K562 (cell line): ENCODE results near the gene AGO3. TPM values are rescaled to one million over a fixed set of nuclear protein-coding genes. Genes with fewer than 3 reads are reported as not detected.

Experiments used
- ATAC-seq: fragments of 200-7000 bp; cut with Tn5 transposase; 3 replicates; pipeline ENCODE4 v1.9.1; 2020; ENCODE audit warnings: moderate library complexity
- BruUV-seq: library from RNA; stranded (reverse); fragments of 400-500 nt; replicated peaks from 2 replicates; lab custom pipeline; 2021; lab: Mats Ljungman, UMichigan
- CTCF ChIA-PET: fragments of 300-600 bp; formaldehyde crosslinking; extraction: SDS; loops from one replicate; lab custom pipeline; 2021; ENCODE audit warnings: low intra/inter-chr PET ratio; lab: Yijun Ruan, JAX
- POLR2A ChIA-PET: fragments of 300-600, 350-650 bp; sonication (Branson Sonifier 250); formaldehyde crosslinking; extraction: SDS; loops from one replicate; lab custom pipeline; 2021; ENCODE audit warnings: antibody characterized with exemption, inconsistent platforms; lab: Yijun Ruan, JAX
- DNase-seq, 4 experiments: peaks; one replicate each; pipeline versions ENCODE4 v3.0.0 to v3.0.0-alpha.2; 2011 to 2018; ENCODE audit warnings: low spot score in 3 of 4, mixed read lengths in 3 of 4; ENCODE audit errors: extremely low read depth in 1 of 4
- FAIRE-seq: peaks from 2 replicates; lab custom pipeline; 2011; peaks lifted over from hg19 to GRCh38; lab: Jason Lieb, UNC
- H2AFZ ChIP-seq: 2 replicates; pipeline ENCODE4 v1.6.0; 2011; ENCODE audit warnings: low read depth, low read length, control low read depth, inconsistent platforms
- H3K27ac ChIP-seq: fragments of 200-600 bp; 3 replicates; pipeline ENCODE4 v1.8.0; 2011; ENCODE audit warnings: low read depth, mild to moderate bottlenecking, control low read depth, inconsistent platforms, low read length, moderate library complexity, mixed read lengths; ENCODE audit errors: extremely low read depth
- H3K27me3 ChIP-seq, 2 experiments: fragments of 300-600 bp in 1 of 2; 2 replicates in 1 of 2; 3 replicates in 1 of 2; pipeline versions ENCODE4 v1.6.0 to v1.8.0; 2011; ENCODE audit warnings: inconsistent platforms in 2 of 2, low read length in 2 of 2, mild to moderate bottlenecking in 1 of 2, mixed read lengths in 1 of 2, moderate library complexity in 1 of 2; ENCODE audit not compliant: control insufficient read depth in 2 of 2, insufficient read depth in 2 of 2
- H3K36me3 ChIP-seq: fragments of 300-600 bp; 3 replicates; pipeline ENCODE4 v1.8.0; 2011; ENCODE audit warnings: mild to moderate bottlenecking, low read length, inconsistent platforms; ENCODE audit not compliant: control insufficient read depth, insufficient read depth
- H3K4me1 ChIP-seq, 2 experiments: fragments of 200-600 bp in 1 of 2; replicated peaks in 1 of 2; 2 replicates in 1 of 2; 3 replicates in 1 of 2; pipeline versions ENCODE4 v1.5.1 to v1.8.0; 2011; ENCODE audit warnings: inconsistent platforms in 2 of 2, low read length in 2 of 2, mild to moderate bottlenecking in 1 of 2, mixed read lengths in 1 of 2, moderate library complexity in 1 of 2; ENCODE audit not compliant: control insufficient read depth in 2 of 2, insufficient read depth in 2 of 2
- H3K4me2 ChIP-seq: 2 replicates; pipeline ENCODE4 v1.6.1; 2011; ENCODE audit warnings: low read length, control low read depth, inconsistent platforms, mixed read lengths; ENCODE audit not compliant: insufficient read depth
- H3K4me3 ChIP-seq: fragments of 200-600 bp; sonication (generic), shearing (Covaris generic); 2 replicates; pipeline ENCODE4 v1.5.1; 2016; ENCODE audit warnings: control low read depth, inconsistent platforms
- H3K79me2 ChIP-seq: fragments of 200-600 bp; 3 replicates; pipeline ENCODE4 v1.8.0; 2011; ENCODE audit warnings: low read length, inconsistent platforms; ENCODE audit not compliant: control insufficient read depth, insufficient read depth
- H3K9ac ChIP-seq, 2 experiments: 2 replicates each; pipeline versions ENCODE4 v1.6.0 to v1.6.1; 2011; ENCODE audit warnings: low read depth in 2 of 2, low read length in 2 of 2, control low read depth in 1 of 2, inconsistent platforms in 1 of 2, mild to moderate bottlenecking in 1 of 2, mixed read lengths in 1 of 2; ENCODE audit not compliant: insufficient read depth in 1 of 2
- H3K9me1 ChIP-seq: one replicate; pipeline ENCODE4 v1.6.0; 2011; ENCODE audit warnings: inconsistent platforms, mild to moderate bottlenecking, low read length, moderate library complexity; ENCODE audit not compliant: control insufficient read depth, insufficient read depth
- H3K9me3 ChIP-seq: replicated peaks from 2 replicates; pipeline ENCODE4 v1.5.1; 2011; ENCODE audit warnings: low read depth, low read length, inconsistent platforms; ENCODE audit not compliant: control insufficient read depth, insufficient read depth
- H4K20me1 ChIP-seq: replicated peaks from 2 replicates; pipeline ENCODE4 v1.6.1; 2011; ENCODE audit warnings: low read length, inconsistent platforms, mixed read lengths; ENCODE audit not compliant: control insufficient read depth, insufficient read depth
- CBX5 ChIP-seq: IDR thresholded peaks from 2 replicates; pipeline ENCODE4 v1.6.1; 2014; ENCODE audit warnings: low read depth, borderline replicate concordance
- HDGF ChIP-seq: fragments of 450-650 bp; IDR thresholded peaks from 2 replicates; pipeline ENCODE4 v1.6.1; 2016
- HOXB6 ChIP-seq: fragments of 250-450 bp; sonication (Bioruptor Pico); IDR thresholded peaks from 2 replicates; pipeline ENCODE4 v1.5.1; 2022; ENCODE audit warnings: mild to moderate bottlenecking, borderline replicate concordance
- MAFK ChIP-seq: IDR thresholded peaks from 2 replicates; pipeline ENCODE4 v1.6.1; 2011; ENCODE audit warnings: low read length, improper control_type of control experiment
- MYBL2 ChIP-seq, 2 experiments: fragments of 450-650 bp in 1 of 2; sonication (generic) in 1 of 2; formaldehyde crosslinking in 1 of 2; IDR thresholded peaks; 2 replicates each; pipeline versions ENCODE4 v1.6.1 to v1.8.1; 2017 to 2022; ENCODE audit warnings: borderline replicate concordance in 1 of 2, inconsistent platforms in 1 of 2, low read depth in 1 of 2, mild to moderate bottlenecking in 1 of 2, missing genetic modification reagents in 1 of 2, moderate library complexity in 1 of 2
- POLR3G ChIP-seq: IDR thresholded peaks from 2 replicates; pipeline ENCODE4 v1.6.1; 2011; ENCODE audit not compliant: insufficient read length, insufficient replicate concordance; ENCODE audit errors: extremely low read depth
- SMAD3 ChIP-seq: fragments of 450-650 bp; formaldehyde crosslinking; conservative IDR thresholded peaks from 2 replicates; pipeline ENCODE4 v1.4.0; 2020; ENCODE audit warnings: mild to moderate bottlenecking
- TFAM ChIP-seq: fragments of 250-450 bp; sonication (Bioruptor Pico); conservative IDR thresholded peaks from 2 replicates; pipeline ENCODE4 v1.5.0; 2021; ENCODE audit warnings: mild to moderate bottlenecking, moderate library complexity
- ZNF668 ChIP-seq: fragments of 250-450 bp; sonication (Bioruptor Pico); IDR thresholded peaks from 2 replicates; pipeline ENCODE4 v1.8.0; 2022; ENCODE audit warnings: mild to moderate bottlenecking, inconsistent platforms
- WGBS: fragments of 100-300 bp; shearing (Covaris generic); methylation state at CpG from one replicate; pipeline ENCODE4 v1.1.6; 2016; ENCODE audit warnings: low coverage, mixed read lengths; ENCODE audit not compliant: insufficient coverage; ENCODE audit errors: missing lambda C conversion rate; 5-methylcytosine and 5-hydroxymethylcytosine counted together
- in situ Hi-C: fragments of 300-500 bp; cut with MboI; formaldehyde crosslinking; loops from 4 replicates; pipeline ENCODE4 v1.15.0; 2018; ENCODE audit warnings: inconsistent platforms, mixed read lengths
- intact Hi-C: fragments of 100-400 bp; cut with micrococcal nuclease; formaldehyde crosslinking; loops from 2 replicates; pipeline ENCODE4 v1.14.2; 2022
- polyA plus RNA-seq, 8 experiments: library from polyadenylated mRNA; depleted of rRNA in 4 of 8; stranded (reverse) in 5 of 8; unstranded in 3 of 8; fragments of >200 nt; fragmentation: Nextera tagmentation in 2 of 8; fragmentation: Illumina TruSeq in 1 of 8; extraction: Ambion mirVana in 2 of 8; extraction: Trizol in 1 of 8; gene quantifications; 2 replicates each; pipeline versions ENCODE4 v1.2.1 to v1.2.3, GENCODE V29; 2011 to 2014; ENCODE audit warnings: inconsistent platforms in 1 of 8, missing spikeins in 1 of 8
- total RNA-seq, 7 experiments: library from RNA; depleted of rRNA in 6 of 7; stranded (reverse); fragments of >200 nt in 6 of 7; fragmentation: Illumina TruSeq in 2 of 7; extraction: Trizol in 2 of 7; gene quantifications; 2 replicates each; pipeline versions ENCODE4 v1.2.1 to v1.2.3, GENCODE V29; 2011 to 2021; ENCODE audit warnings: low replicate concordance in 1 of 7
- TF ChIP-seq, protein P1 (sequence below): sonication (generic); formaldehyde crosslinking; IDR thresholded peaks from 2 replicates; pipeline ENCODE4 v1.8.1; 2023; ENCODE audit warnings: mild to moderate bottlenecking, missing genetic modification reagents
- TF ChIP-seq, protein P2 (sequence below): sonication (generic); formaldehyde crosslinking; IDR thresholded peaks from 2 replicates; pipeline ENCODE4 v1.8.0; 2022; ENCODE audit warnings: mild to moderate bottlenecking, low read depth, missing genetic modification reagents
- TF ChIP-seq, protein P3 (sequence below): IDR thresholded peaks from 2 replicates; pipeline ENCODE4 v1.6.1; 2014; ENCODE audit warnings: antibody characterized with exemption
- TF ChIP-seq, protein P4 (sequence below): fragments of 250-450 bp; sonication (Bioruptor Pico); IDR thresholded peaks from 2 replicates; pipeline ENCODE4 v1.4.0; 2020; ENCODE audit warnings: mild to moderate bottlenecking, moderate library complexity
- TF ChIP-seq, protein P5 (sequence below): sonication (generic); formaldehyde crosslinking; IDR thresholded peaks from 2 replicates; pipeline ENCODE4 v1.8.1; 2022; ENCODE audit warnings: missing genetic modification reagents

Gene AGO3
- total and polyA plus RNA-seq, 9 of the 15 experiments (the other 6 are each of a cell fraction or from before 2014, with no cell fraction given) = 4.5 to 41.5 (median 22.7) TPM

DNA sequence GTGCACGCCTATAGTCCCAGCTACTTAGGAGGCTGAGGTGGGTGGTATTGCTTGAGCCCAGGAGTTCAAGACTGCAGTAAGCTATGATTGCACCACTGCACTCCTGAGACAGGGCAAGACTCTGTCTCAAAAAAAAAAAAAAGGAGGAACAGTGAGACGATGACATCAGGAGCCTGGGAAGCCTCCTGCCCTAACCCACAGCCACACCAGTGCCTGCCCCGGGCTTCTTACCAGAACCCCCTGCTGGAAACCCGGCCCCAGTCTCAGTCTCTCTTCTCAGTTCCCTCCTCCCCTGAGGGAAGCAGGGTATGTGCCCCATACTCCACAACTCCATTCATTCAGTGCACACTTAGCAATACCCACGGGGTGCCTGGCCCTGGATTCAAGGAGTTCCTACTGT, 185.0 kb downstream of the AGO3 start:
- Histone ChIP-seq H3K4me2 (no peak overlapping the region), H3K9me3 (no peaks in the 10 kb centered on the region), H3K9me1 (no peaks in the 10 kb centered on the region), H2AFZ (no peak overlapping the region), H4K20me1 (no peaks in the 10 kb centered on the region; the same call in none of the 2 replicates), H3K79me2 (no peaks in the 10 kb centered on the region), H3K4me3 (no peak overlapping the region), H3K4me1 (peaks cover 0 to 24% of the 10 kb centered on the region in 2 experiments; a peak in 3 of 5 replicates), H3K27ac (no peak overlapping the region), H3K36me3 (no peaks in the 10 kb centered on the region), H3K27me3 (no peaks in the 10 kb centered on the region), H3K9ac (no peak overlapping the region; a peak in 1 of 4 replicates)
- no peak for FAIRE-seq
- POLR2A ChIA-PET = interaction anchor here (0.8 to 1.4 kb wide), 3 partner anchors 11 to 108 kb away, joined by 3 to 5 read pairs (median 4); partner anchors contain the start of gene THRAP3
- in situ Hi-C loops = no loop called here
- intact Hi-C loops = no loop called here
- CTCF ChIA-PET = no interaction called here
- no TSS peak for BruUV-seq
- no peak for DNase-seq
- ATAC-seq = no peak
- WGBS = 34% methylated on average over 5 of the region's 5 CpGs
- TF ChIP-seq, protein P1, sequence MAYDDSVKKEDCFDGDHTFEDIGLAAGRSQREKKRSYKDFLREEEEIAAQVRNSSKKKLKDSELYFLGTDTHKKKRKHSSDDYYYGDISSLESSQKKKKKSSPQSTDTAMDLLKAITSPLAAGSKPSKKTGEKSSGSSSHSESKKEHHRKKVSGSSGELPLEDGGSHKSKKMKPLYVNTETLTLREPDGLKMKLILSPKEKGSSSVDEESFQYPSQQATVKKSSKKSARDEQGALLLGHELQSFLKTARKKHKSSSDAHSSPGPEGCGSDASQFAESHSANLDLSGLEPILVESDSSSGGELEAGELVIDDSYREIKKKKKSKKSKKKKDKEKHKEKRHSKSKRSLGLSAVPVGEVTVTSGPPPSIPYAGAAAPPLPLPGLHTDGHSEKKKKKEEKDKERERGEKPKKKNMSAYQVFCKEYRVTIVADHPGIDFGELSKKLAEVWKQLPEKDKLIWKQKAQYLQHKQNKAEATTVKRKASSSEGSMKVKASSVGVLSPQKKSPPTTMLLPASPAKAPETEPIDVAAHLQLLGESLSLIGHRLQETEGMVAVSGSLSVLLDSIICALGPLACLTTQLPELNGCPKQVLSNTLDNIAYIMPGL (CRISPR knock-in tag) = no peak
- TF ChIP-seq MYBL2 (IDR thresholded peaks at IDR 0.05; ENCODE audit: low read depth) = no peak
- no peak for TF ChIP-seq MYBL2 (CRISPR knock-in tag; IDR thresholded peaks at IDR 0.05; ENCODE audit: borderline replicate concordance)
- TF ChIP-seq HOXB6 = no peak
- TF ChIP-seq POLR3G = no peak
- no peak for TF ChIP-seq SMAD3 (CRISPR knock-in tag)
- TF ChIP-seq, protein P2, sequence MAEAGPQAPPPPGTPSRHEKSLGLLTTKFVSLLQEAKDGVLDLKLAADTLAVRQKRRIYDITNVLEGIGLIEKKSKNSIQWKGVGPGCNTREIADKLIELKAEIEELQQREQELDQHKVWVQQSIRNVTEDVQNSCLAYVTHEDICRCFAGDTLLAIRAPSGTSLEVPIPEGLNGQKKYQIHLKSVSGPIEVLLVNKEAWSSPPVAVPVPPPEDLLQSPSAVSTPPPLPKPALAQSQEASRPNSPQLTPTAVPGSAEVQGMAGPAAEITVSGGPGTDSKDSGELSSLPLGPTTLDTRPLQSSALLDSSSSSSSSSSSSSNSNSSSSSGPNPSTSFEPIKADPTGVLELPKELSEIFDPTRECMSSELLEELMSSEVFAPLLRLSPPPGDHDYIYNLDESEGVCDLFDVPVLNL (CRISPR knock-in tag) = no peak
- TF ChIP-seq TFAM = no peak
- TF ChIP-seq, protein P3, sequence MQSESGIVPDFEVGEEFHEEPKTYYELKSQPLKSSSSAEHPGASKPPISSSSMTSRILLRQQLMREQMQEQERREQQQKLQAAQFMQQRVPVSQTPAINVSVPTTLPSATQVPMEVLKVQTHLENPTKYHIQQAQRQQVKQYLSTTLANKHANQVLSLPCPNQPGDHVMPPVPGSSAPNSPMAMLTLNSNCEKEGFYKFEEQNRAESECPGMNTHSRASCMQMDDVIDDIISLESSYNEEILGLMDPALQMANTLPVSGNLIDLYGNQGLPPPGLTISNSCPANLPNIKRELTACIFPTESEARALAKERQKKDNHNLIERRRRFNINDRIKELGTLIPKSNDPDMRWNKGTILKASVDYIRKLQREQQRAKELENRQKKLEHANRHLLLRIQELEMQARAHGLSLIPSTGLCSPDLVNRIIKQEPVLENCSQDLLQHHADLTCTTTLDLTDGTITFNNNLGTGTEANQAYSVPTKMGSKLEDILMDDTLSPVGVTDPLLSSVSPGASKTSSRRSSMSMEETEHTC = no peak
- TF ChIP-seq, protein P4, sequence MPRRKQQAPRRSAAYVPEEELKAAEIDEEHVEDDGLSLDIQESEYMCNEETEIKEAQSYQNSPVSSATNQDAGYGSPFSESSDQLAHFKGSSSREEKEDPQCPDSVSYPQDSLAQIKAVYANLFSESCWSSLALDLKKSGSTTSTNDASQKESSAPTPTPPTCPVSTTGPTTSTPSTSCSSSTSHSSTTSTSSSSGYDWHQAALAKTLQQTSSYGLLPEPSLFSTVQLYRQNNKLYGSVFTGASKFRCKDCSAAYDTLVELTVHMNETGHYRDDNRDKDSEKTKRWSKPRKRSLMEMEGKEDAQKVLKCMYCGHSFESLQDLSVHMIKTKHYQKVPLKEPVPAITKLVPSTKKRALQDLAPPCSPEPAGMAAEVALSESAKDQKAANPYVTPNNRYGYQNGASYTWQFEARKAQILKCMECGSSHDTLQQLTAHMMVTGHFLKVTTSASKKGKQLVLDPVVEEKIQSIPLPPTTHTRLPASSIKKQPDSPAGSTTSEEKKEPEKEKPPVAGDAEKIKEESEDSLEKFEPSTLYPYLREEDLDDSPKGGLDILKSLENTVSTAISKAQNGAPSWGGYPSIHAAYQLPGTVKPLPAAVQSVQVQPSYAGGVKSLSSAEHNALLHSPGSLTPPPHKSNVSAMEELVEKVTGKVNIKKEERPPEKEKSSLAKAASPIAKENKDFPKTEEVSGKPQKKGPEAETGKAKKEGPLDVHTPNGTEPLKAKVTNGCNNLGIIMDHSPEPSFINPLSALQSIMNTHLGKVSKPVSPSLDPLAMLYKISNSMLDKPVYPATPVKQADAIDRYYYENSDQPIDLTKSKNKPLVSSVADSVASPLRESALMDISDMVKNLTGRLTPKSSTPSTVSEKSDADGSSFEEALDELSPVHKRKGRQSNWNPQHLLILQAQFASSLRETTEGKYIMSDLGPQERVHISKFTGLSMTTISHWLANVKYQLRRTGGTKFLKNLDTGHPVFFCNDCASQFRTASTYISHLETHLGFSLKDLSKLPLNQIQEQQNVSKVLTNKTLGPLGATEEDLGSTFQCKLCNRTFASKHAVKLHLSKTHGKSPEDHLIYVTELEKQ = no peak
- TF ChIP-seq MAFK = no peak
- TF ChIP-seq ZNF668 (CRISPR knock-in tag) = no peak
- TF ChIP-seq CBX5 = no peak
- TF ChIP-seq HDGF = no peak
- TF ChIP-seq, protein P5, sequence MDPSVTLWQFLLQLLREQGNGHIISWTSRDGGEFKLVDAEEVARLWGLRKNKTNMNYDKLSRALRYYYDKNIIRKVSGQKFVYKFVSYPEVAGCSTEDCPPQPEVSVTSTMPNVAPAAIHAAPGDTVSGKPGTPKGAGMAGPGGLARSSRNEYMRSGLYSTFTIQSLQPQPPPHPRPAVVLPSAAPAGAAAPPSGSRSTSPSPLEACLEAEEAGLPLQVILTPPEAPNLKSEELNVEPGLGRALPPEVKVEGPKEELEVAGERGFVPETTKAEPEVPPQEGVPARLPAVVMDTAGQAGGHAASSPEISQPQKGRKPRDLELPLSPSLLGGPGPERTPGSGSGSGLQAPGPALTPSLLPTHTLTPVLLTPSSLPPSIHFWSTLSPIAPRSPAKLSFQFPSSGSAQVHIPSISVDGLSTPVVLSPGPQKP (CRISPR knock-in tag) = no peak
